ENCODE results near the gene SMYD3.

The SMYD3 gene

DNA sequence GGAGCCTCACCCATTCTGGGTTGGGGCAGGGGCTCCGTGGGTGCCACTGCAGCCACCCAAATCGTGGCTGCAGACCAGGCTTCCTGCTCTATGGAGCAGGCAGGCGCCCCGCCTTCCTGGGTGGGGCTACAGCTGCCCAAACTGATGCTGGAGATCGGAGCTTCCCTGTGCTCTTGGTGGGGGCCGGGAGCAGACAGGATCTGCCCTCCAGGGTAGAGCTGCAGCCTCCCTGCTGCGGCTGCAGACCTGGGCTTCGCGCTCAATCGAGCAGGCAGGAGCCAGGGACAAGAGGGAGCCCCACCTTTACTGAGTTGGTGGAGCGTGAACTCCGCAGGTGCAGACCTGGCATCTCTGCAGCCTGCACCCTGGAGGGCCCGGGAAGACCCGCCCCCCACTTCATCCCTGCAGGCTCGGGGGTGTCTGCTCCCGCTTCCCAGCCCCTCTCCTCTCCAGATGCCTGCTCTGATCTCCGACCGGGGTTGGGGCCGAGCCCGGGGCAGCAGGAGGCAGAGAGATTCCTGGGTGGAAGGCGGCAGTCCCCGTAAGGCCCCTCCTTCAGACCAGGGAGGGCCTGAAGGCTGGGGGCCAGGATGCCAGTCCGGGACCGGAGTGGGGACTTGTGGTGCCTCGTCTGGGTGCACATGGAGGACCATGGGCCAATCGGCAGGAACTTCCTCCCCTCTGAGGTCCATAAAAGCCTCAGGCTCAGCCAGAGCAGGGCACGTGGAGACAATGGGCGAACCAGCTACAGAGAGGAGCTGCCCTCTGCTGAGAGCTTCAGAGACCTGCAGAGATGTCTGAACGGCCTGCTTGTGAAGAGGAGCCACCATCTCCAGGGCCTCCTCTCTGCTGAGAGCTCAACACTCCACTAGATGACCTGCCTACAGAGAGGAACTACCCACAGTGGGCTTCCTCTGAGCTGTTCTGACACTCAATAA lies 359.3 kb downstream of the SMYD3 start:
- H3K4me3 ChIP-seq (replicated peaks; ENCODE audit: insufficient read depth, low read length) = no peak overlapping the region

DNA sequence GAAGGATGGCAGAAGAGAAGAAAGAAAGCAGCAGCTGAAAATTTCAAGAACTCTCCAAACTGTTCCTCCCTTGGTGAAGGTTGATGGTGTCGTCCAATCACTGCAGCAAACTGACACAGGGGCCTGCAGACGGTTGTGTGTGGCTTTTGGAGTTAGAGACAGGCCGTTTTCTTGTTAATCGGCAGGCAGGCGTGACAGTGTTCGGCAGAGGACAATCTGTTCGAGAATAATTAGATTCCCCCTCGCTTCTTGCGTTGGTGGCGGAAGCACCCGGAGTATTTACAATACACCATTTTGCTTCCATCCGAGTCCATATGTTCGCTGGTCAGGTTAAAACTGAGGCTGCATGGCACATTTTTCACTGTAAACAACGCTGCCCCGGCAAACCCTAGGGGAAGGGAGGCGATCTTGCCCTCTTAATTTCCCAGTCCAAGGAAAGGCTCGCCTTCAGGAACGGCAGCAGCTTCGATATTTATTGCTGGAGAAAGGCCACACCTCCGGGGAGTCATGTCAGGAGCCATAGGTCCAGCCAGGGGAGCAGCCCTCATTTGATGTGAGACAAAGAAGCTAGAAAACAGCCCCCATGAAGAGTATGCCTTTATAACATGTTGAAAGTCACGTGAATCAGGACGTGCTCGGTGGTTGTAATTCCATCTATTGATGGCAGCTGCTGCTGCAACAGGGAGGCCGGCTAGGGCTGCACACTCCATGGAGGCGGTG lies 360.1 kb downstream of the SMYD3 start:
- Histone ChIP-seq H3K27ac (replicated peaks) (no peak overlapping the region), H3K27me3 (ENCODE audit: insufficient read depth, poor library complexity, severe bottlenecking) (no peaks in the 10 kb centered on the region), H3K4me3 (replicated peaks; ENCODE audit: insufficient read depth, low read length) (no peak overlapping the region)
- TF ChIP-seq, protein P1, sequence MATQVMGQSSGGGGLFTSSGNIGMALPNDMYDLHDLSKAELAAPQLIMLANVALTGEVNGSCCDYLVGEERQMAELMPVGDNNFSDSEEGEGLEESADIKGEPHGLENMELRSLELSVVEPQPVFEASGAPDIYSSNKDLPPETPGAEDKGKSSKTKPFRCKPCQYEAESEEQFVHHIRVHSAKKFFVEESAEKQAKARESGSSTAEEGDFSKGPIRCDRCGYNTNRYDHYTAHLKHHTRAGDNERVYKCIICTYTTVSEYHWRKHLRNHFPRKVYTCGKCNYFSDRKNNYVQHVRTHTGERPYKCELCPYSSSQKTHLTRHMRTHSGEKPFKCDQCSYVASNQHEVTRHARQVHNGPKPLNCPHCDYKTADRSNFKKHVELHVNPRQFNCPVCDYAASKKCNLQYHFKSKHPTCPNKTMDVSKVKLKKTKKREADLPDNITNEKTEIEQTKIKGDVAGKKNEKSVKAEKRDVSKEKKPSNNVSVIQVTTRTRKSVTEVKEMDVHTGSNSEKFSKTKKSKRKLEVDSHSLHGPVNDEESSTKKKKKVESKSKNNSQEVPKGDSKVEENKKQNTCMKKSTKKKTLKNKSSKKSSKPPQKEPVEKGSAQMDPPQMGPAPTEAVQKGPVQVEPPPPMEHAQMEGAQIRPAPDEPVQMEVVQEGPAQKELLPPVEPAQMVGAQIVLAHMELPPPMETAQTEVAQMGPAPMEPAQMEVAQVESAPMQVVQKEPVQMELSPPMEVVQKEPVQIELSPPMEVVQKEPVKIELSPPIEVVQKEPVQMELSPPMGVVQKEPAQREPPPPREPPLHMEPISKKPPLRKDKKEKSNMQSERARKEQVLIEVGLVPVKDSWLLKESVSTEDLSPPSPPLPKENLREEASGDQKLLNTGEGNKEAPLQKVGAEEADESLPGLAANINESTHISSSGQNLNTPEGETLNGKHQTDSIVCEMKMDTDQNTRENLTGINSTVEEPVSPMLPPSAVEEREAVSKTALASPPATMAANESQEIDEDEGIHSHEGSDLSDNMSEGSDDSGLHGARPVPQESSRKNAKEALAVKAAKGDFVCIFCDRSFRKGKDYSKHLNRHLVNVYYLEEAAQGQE (IDR thresholded peaks at IDR 0.05; ENCODE audit: insufficient replicate concordance, low read depth) = no peak
- no peak for TF ChIP-seq GABPA (IDR thresholded peaks at IDR 0.05; ENCODE audit: low read depth)
- TF ChIP-seq POLR2AphosphoS5 (IDR thresholded peaks at IDR 0.05; ENCODE audit: low read depth) = no peak
- TF ChIP-seq, protein P2, sequence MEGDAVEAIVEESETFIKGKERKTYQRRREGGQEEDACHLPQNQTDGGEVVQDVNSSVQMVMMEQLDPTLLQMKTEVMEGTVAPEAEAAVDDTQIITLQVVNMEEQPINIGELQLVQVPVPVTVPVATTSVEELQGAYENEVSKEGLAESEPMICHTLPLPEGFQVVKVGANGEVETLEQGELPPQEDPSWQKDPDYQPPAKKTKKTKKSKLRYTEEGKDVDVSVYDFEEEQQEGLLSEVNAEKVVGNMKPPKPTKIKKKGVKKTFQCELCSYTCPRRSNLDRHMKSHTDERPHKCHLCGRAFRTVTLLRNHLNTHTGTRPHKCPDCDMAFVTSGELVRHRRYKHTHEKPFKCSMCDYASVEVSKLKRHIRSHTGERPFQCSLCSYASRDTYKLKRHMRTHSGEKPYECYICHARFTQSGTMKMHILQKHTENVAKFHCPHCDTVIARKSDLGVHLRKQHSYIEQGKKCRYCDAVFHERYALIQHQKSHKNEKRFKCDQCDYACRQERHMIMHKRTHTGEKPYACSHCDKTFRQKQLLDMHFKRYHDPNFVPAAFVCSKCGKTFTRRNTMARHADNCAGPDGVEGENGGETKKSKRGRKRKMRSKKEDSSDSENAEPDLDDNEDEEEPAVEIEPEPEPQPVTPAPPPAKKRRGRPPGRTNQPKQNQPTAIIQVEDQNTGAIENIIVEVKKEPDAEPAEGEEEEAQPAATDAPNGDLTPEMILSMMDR (IDR thresholded peaks at IDR 0.05; ENCODE audit: insufficient read depth, low read length) = no peak
- TF ChIP-seq SPI1 (IDR thresholded peaks at IDR 0.05; ENCODE audit: borderline replicate concordance, low read depth) = no peak
- DNase-seq (ENCODE audit: low read depth in 1 of 2, low spot score in 1 of 2) = no peak

More for the DNA sequence above, 359.3 kb downstream of the SMYD3 start:
- Histone ChIP-seq H3K27me3 (ENCODE audit: insufficient read depth, poor library complexity, severe bottlenecking) (no peaks in the 10 kb centered on the region), H3K27ac (replicated peaks) (no peak overlapping the region)
- no peak for TF ChIP-seq SPI1 (IDR thresholded peaks at IDR 0.05; ENCODE audit: borderline replicate concordance, low read depth)
- TF ChIP-seq, protein P1 (IDR thresholded peaks at IDR 0.05; ENCODE audit: insufficient replicate concordance, low read depth) = no peak
- no peak for TF ChIP-seq POLR2AphosphoS5 (IDR thresholded peaks at IDR 0.05; ENCODE audit: low read depth)
- TF ChIP-seq, protein P2 (IDR thresholded peaks at IDR 0.05; ENCODE audit: insufficient read depth, low read length) = no peak
- TF ChIP-seq GABPA (IDR thresholded peaks at IDR 0.05; ENCODE audit: low read depth) = no peak
- DNase-seq (ENCODE audit: low read depth in 1 of 2, low spot score in 1 of 2) = no peak

DNA sequence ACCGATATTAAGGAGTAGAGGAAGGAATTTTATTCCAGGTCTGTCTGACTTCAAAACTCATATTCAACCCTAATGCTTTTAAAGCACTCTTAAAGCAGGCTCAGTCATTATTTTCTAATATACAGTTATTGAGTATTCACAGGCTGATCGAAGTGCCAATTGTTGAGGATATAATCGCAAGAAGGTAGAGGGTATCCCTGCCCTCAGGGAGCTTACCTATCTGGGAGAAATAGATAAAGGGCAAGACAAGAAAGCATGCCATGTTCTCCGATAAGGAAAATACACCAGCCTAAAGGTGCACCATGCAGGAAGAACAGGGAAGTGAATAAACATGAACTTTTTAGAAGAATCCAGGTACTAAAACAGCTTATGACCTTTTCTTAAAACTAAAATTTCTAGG lies 361.2 kb downstream of the SMYD3 start:
- no peak overlapping the region for H3K27ac ChIP-seq (replicated peaks)
- TF ChIP-seq, protein P2 (IDR thresholded peaks at IDR 0.05; ENCODE audit: insufficient read depth, low read length) = no peak
- TF ChIP-seq, protein P1 (IDR thresholded peaks at IDR 0.05; ENCODE audit: insufficient replicate concordance, low read depth) = no peak
- no peak for TF ChIP-seq SPI1 (IDR thresholded peaks at IDR 0.05; ENCODE audit: borderline replicate concordance, low read depth)
- TF ChIP-seq POLR2AphosphoS5 (IDR thresholded peaks at IDR 0.05; ENCODE audit: low read depth) = no peak
- no peak for TF ChIP-seq GABPA (IDR thresholded peaks at IDR 0.05; ENCODE audit: low read depth)

More for the DNA sequence above, 361.2 kb downstream of the SMYD3 start:
- no peak overlapping the region for H3K4me3 ChIP-seq (replicated peaks; ENCODE audit: insufficient read depth, low read length)
- DNase-seq (ENCODE audit: low read depth in 1 of 2, low spot score in 1 of 2) = no peak
- no peaks in the 10 kb centered on the region for H3K27me3 ChIP-seq (ENCODE audit: insufficient read depth, poor library complexity, severe bottlenecking)
